IMR-90 (cell line): ENCODE measurements around the gene RRP36. TPM values are rescaled to one million over a fixed set of nuclear protein-coding genes. Genes with fewer than 3 reads are reported as not detected.

Source experiments
- ATAC-seq: fragments of 200-7000 bp; cut with Tn5 transposase; 2 replicates; pipeline ENCODE4 v1.9.1; 2020; ENCODE audit warnings: low read depth, mild to moderate bottlenecking, moderate library complexity
- BruUV-seq: library from RNA; stranded (reverse); fragments of 400-500 nt; replicated peaks from 2 replicates; lab custom pipeline; 2021; lab: Mats Ljungman, UMichigan
- CTCF ChIA-PET: fragments of 300-600 bp; formaldehyde crosslinking; extraction: SDS; loops from one replicate; lab custom pipeline; 2021; ENCODE audit warnings: antibody characterized with exemption; lab: Yijun Ruan, JAX
- POLR2A ChIA-PET: fragments of 300-600 bp; sonication (Branson Sonifier 250); formaldehyde crosslinking; loops from one replicate; lab custom pipeline; 2022; ENCODE audit warnings: antibody characterized with exemption; ENCODE audit not compliant: unreplicated experiment; lab: Charles Lee
- DNase-seq: peaks from one replicate; pipeline ENCODE4 v3.0.0; 2013
- H2AFZ ChIP-seq: replicated peaks from 2 replicates; pipeline ENCODE3; 2013; ENCODE audit warnings: low read length, mild to moderate bottlenecking; ENCODE audit not compliant: poor library complexity
- H2AK5ac ChIP-seq: 2 replicates; pipeline ENCODE4 v1.6.1; 2013; ENCODE audit warnings: low read depth, low read length, inconsistent platforms
- H2AK9ac ChIP-seq: replicated peaks from 2 replicates; pipeline ENCODE3; 2013; ENCODE audit warnings: mild to moderate bottlenecking, low read depth, low read length, moderate library complexity; ENCODE audit not compliant: poor library complexity
- H2BK120ac ChIP-seq: 2 replicates; pipeline ENCODE4 v1.6.1; 2013; ENCODE audit warnings: low read depth, low read length, inconsistent platforms
- H2BK15ac ChIP-seq: 3 replicates; pipeline ENCODE4 v1.6.1; 2013; ENCODE audit warnings: low read depth, low read length, inconsistent platforms
- H2BK20ac ChIP-seq: 2 replicates; pipeline ENCODE4 v1.6.1; 2013; ENCODE audit warnings: low read depth, mild to moderate bottlenecking, inconsistent platforms, low read length, moderate library complexity
- H2BK5ac ChIP-seq: 2 replicates; pipeline ENCODE4 v1.6.1; 2013; ENCODE audit warnings: mild to moderate bottlenecking, low read depth, low read length, inconsistent platforms; ENCODE audit not compliant: poor library complexity, severe bottlenecking
- H3K14ac ChIP-seq: replicated peaks from 2 replicates; pipeline ENCODE4 v1.6.1; 2013; ENCODE audit warnings: low read depth, low read length, inconsistent platforms
- H3K18ac ChIP-seq: 2 replicates; pipeline ENCODE4 v1.6.1; 2013; ENCODE audit warnings: low read depth, low read length, control low read depth
- H3K23ac ChIP-seq: 2 replicates; pipeline ENCODE4 v1.6.1; 2013; ENCODE audit warnings: low read depth, low read length, inconsistent platforms
- H3K27ac ChIP-seq: 2 replicates; pipeline ENCODE4 v1.5.1; 2013; ENCODE audit warnings: mild to moderate bottlenecking, control low read depth, low read length; ENCODE audit not compliant: insufficient read depth
- H3K27me3 ChIP-seq: 2 replicates; pipeline ENCODE4 v1.6.1; 2013; ENCODE audit warnings: low read length; ENCODE audit not compliant: control insufficient read depth, insufficient read depth
- H3K36me3 ChIP-seq: 2 replicates; pipeline ENCODE4 v1.6.1; 2013; ENCODE audit warnings: low read length, mixed read lengths; ENCODE audit not compliant: control insufficient read depth, insufficient read depth
- H3K4ac ChIP-seq: 2 replicates; pipeline ENCODE4 v1.6.1; 2013; ENCODE audit warnings: low read depth, low read length, inconsistent platforms
- H3K4me1 ChIP-seq: 2 replicates; pipeline ENCODE4 v1.6.1; 2013; ENCODE audit warnings: low read length, mixed read lengths; ENCODE audit not compliant: control insufficient read depth, insufficient read depth
- H3K4me2 ChIP-seq: 2 replicates; pipeline ENCODE4 v1.6.1; 2013; ENCODE audit warnings: low read depth, mild to moderate bottlenecking, control low read depth, low read length, moderate library complexity
- H3K4me3 ChIP-seq: 2 replicates; pipeline ENCODE4 v1.5.1; 2013; ENCODE audit warnings: low read depth, mild to moderate bottlenecking, control low read depth, low read length, moderate library complexity; ENCODE audit not compliant: insufficient read depth
- H3K56ac ChIP-seq: 2 replicates; pipeline ENCODE4 v1.6.1; 2013; ENCODE audit warnings: low read length, inconsistent platforms; ENCODE audit not compliant: insufficient read depth; ENCODE audit errors: extremely low read depth
- H3K79me1 ChIP-seq, 2 experiments: 2 replicates each; pipeline ENCODE4 v1.6.1; 2013; ENCODE audit warnings: low read length in 2 of 2, inconsistent platforms in 1 of 2, low read depth in 1 of 2
- H3K9ac ChIP-seq: 2 replicates; pipeline ENCODE4 v1.6.1; 2013; ENCODE audit warnings: low read depth, low read length, control low read depth
- H3K9me1 ChIP-seq: 2 replicates; pipeline ENCODE4 v1.6.1; 2013; ENCODE audit warnings: low read length, inconsistent platforms; ENCODE audit not compliant: insufficient read depth
- H3K9me3 ChIP-seq: 2 replicates; pipeline ENCODE4 v1.6.1; 2013; ENCODE audit warnings: low read length; ENCODE audit not compliant: control insufficient read depth, insufficient read depth
- H4K20me1 ChIP-seq: 2 replicates; pipeline ENCODE4 v1.6.1; 2013; ENCODE audit warnings: low read length, inconsistent platforms; ENCODE audit not compliant: insufficient read depth
- H4K5ac ChIP-seq: 2 replicates; pipeline ENCODE4 v1.6.1; 2013; ENCODE audit warnings: mild to moderate bottlenecking, low read depth, low read length, control low read depth
- H4K8ac ChIP-seq, 2 experiments: 2 replicates each; pipeline ENCODE4 v1.6.1; 2013; ENCODE audit warnings: low read depth in 2 of 2, low read length in 2 of 2, control low read depth in 1 of 2, inconsistent platforms in 1 of 2
- H4K91ac ChIP-seq: 2 replicates; pipeline ENCODE4 v1.6.1; 2013; ENCODE audit warnings: low read depth, low read length, inconsistent platforms; ENCODE audit not compliant: insufficient read depth
- BHLHE40 ChIP-seq: fragments of 150-350 bp; IDR thresholded peaks from 2 replicates; pipeline ENCODE4 v1.6.1; 2016; ENCODE audit warnings: mild to moderate bottlenecking, low read depth, low read length
- CEBPB ChIP-seq: IDR thresholded peaks from 2 replicates; pipeline ENCODE4 v1.6.1; 2012; ENCODE audit warnings: low read depth, low read length, improper control_type of control experiment
- CHD1 ChIP-seq: IDR thresholded peaks from 2 replicates; pipeline ENCODE4 v1.6.1; 2012; ENCODE audit warnings: low read depth, low read length, improper control_type of control experiment
- ELK1 ChIP-seq: fragments of 150-350 bp; IDR thresholded peaks from 2 replicates; pipeline ENCODE4 v1.6.1; 2016; ENCODE audit warnings: low read depth, mild to moderate bottlenecking, low read length, moderate library complexity, borderline replicate concordance
- FOS ChIP-seq: fragments of 150-350 bp; IDR thresholded peaks from 2 replicates; pipeline ENCODE4 v1.6.1; 2016; ENCODE audit warnings: low read depth, low read length
- MAFK ChIP-seq: IDR thresholded peaks from 2 replicates; pipeline ENCODE4 v1.6.1; 2012; ENCODE audit warnings: low read depth, low read length, improper control_type of control experiment
- MAZ ChIP-seq: IDR thresholded peaks from 2 replicates; pipeline ENCODE4 v1.6.1; 2012; ENCODE audit warnings: low read depth, mild to moderate bottlenecking, low read length, improper control_type of control experiment, moderate library complexity, borderline replicate concordance
- MXI1 ChIP-seq: IDR thresholded peaks from 2 replicates; pipeline ENCODE4 v1.6.1; 2012; ENCODE audit warnings: low read depth, mild to moderate bottlenecking, low read length, moderate library complexity, borderline replicate concordance
- NFE2L2 ChIP-seq: fragments of 150-350 bp; IDR thresholded peaks from 2 replicates; pipeline ENCODE4 v1.6.1; 2016; ENCODE audit warnings: low read depth, mild to moderate bottlenecking, low read length
- POLR2A ChIP-seq: IDR thresholded peaks from 2 replicates; pipeline ENCODE4 v1.6.1; 2012; ENCODE audit warnings: mild to moderate bottlenecking, low read depth, low read length
- RAD21 ChIP-seq: IDR thresholded peaks from 2 replicates; pipeline ENCODE4 v1.6.1; 2012; ENCODE audit warnings: low read length, improper control_type of control experiment
- RCOR1 ChIP-seq: IDR thresholded peaks from 2 replicates; pipeline ENCODE4 v1.6.1; 2012; ENCODE audit warnings: mild to moderate bottlenecking, low read length, improper control_type of control experiment; ENCODE audit not compliant: insufficient replicate concordance
- RFX5 ChIP-seq: IDR thresholded peaks from 2 replicates; pipeline ENCODE4 v1.8.0; 2012; ENCODE audit warnings: low read depth, mild to moderate bottlenecking, low read length, moderate library complexity
- SMC3 ChIP-seq: fragments of 150-350 bp; IDR thresholded peaks from 2 replicates; pipeline ENCODE4 v1.6.1; 2016; ENCODE audit warnings: low read depth, mild to moderate bottlenecking, antibody characterized with exemption, low read length, moderate library complexity
- USF2 ChIP-seq: fragments of 150-350 bp; IDR thresholded peaks from 2 replicates; pipeline ENCODE4 v1.6.1; 2017; ENCODE audit warnings: mild to moderate bottlenecking, antibody characterized with exemption, low read length, low read depth
- WGBS, 2 experiments: methylation state at CpG; one replicate each; pipeline versions ENCODE4 v1.1.5 to v1.1.7; 2013; ENCODE audit warnings: missing lambda C conversion rate in 2 of 2; ENCODE audit not compliant: insufficient read length in 1 of 2; ENCODE audit errors: extremely low coverage in 2 of 2; 5-methylcytosine and 5-hydroxymethylcytosine counted together
- dilution Hi-C: fragments of 300-500 bp; cut with HindIII; formaldehyde crosslinking; loops from one replicate; pipeline ENCODE4 v1.14.3; 2018; ENCODE audit warnings: low sequenced_read_pairs; ENCODE audit not compliant: unreplicated experiment
- in situ Hi-C: fragments of 300-500 bp; cut with MboI; formaldehyde crosslinking; loops from 3 replicates; pipeline ENCODE4 v1.14.3; 2019; ENCODE audit warnings: low sequenced_read_pairs, inconsistent platforms, mixed read lengths
- intact Hi-C: fragments of 100-400 bp; cut with micrococcal nuclease; formaldehyde crosslinking; loops from 2 replicates; pipeline ENCODE4 v1.10.0; 2022
- polyA plus RNA-seq, 3 experiments: library from polyadenylated mRNA; depleted of rRNA; stranded (reverse); fragments of >200 nt; gene quantifications; 2 replicates each; pipeline ENCODE4 v1.2.3, GENCODE V29; 2012; ENCODE audit warnings: low replicate concordance in 1 of 3
- total RNA-seq: library from RNA; depleted of rRNA; stranded (reverse); fragments of >200 nt; gene quantifications from 2 replicates; pipeline ENCODE4 v1.2.3, GENCODE V29; 2012

Gene RRP36
- total and polyA plus RNA-seq, 2 of the 4 experiments (the other 2 are of a cell fraction): 54.3 to 106 TPM

- Histone ChIP-seq H4K5ac (no peak overlapping the region), H3K27ac (no peak overlapping the region), H3K9me1 (no peaks in the 10 kb centered on the region), H2BK5ac (no peak overlapping the region), H3K4ac (no peak overlapping the region), H3K79me1 (peaks cover 3 to 12% of the 10 kb centered on the region in 2 experiments; a peak in 1 of 4 replicates), H2BK15ac (no peak overlapping the region), H3K23ac (no peak overlapping the region), H3K9ac (no peak overlapping the region), H3K4me2 (no peak overlapping the region), H4K20me1 (0 out of 2 replicates have a peak, but pooled peaks cover 1% of the 10 kb centered on the region), H2BK20ac (no peak overlapping the region), H3K4me1 (no peaks in the 10 kb centered on the region), H2BK120ac (no peak overlapping the region), H3K36me3 (peaks cover 71% of the 10 kb centered on the region), H3K4me3 (no peak overlapping the region), H4K8ac (no peak overlapping the region), H3K14ac (no peak overlapping the region), H2AK5ac (no peak overlapping the region), H3K27me3 (no peaks in the 10 kb centered on the region), H2AFZ (no peak overlapping the region), H4K91ac (no peak overlapping the region), H3K9me3 (no peaks in the 10 kb centered on the region), H3K18ac (no peak overlapping the region), H3K56ac (no peak overlapping the region), H2AK9ac (no peak overlapping the region)
- POLR2A ChIA-PET: interaction anchor here (0.6 kb wide), 1 partner anchor 358 kb away, joined by 18 read pairs; no protein-coding TSS in a partner anchor
- intact Hi-C loops: no loop called here
- CTCF ChIA-PET: no interaction called here
- no TSS peak for BruUV-seq
- DNase-seq (no peak), ATAC-seq (no peak)
- WGBS, 2 experiments: 100% methylated on average over 3 of the region's 18 CpGs; no CpG with 5 or more reads in 1 of the 2 experiments
- dilution Hi-C loops: no loop called here
- in situ Hi-C loops: no loop called here
- TF ChIP-seq RFX5 (no peak), SMC3 (no peak), MXI1 (no peak), RCOR1 (no peak), MAFK (no peak), BHLHE40 (no peak), ELK1 (no peak), USF2 (no peak), MAZ (no peak), CEBPB (no peak), RAD21 (no peak), POLR2A (no peak), FOS (no peak), CHD1 (no peak), NFE2L2 (no peak)
These were observed 19.3 kb downstream of the RRP36 start for GRCh38 chr6:43040542-43041257.
